Stromal cell of bone marrow (primary cell): ENCODE results near the gene NMNAT2.

ENCODE experiments used
- DNase-seq: peaks from one replicate; pipeline ENCODE4 v3.0.0-alpha.2; 2012; ENCODE audit warnings: low read depth

NMNAT2 gene

DNA sequence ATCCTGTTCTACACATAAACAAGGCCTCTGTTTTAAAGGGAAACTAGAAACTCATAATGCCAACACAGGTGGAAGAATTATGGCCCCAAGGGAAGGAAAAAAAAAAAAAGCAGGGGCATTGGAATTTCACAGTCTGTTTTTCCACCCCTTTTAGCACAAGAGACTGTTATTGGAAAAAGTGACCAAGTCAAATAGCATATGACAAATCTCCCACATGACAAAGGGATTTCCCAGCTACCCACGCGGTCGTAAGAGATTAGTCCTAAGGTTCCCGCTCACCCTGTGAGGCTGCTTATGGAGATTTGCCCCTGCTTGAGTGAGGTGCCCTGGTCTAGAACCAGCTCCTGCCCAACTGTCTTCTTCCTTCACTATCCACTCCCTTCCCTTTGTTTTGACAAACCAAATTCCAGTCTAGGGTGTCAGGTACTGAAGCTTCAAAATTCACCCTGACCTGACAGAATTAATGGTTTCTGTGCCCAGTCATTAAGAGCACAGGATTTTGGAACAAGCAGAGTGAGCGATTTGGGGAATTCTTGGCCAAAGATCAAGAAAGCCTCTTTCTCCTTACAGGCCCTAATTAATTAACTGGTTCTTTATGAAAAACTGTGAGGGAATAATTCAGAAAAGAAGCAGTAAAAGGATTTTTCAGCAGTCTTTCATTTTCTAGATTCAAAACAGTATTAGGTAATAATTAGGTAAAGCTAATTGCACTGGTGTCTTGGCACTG lies 107.3 kb downstream of the NMNAT2 start:
- DNase-seq = no peak

DNA sequence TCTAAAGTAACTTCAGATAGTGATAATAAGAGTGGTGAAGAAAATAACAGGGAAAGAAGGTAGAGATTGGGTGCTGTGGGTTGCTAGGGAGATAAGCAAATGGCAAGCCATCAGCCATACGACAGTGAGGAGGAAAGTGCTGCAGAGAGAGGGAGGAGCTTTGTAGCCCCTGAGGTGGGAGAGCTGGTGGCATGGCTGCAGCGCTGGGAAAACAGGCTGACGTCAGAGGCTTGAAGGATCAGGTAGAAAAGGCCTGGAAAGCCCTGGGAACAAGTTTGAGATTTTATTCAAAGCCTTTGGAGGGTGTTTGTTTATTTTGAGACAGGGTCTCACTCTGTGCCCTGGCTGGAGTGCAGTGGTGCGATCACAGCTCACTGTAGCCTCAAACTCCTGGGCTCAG lies 109.5 kb downstream of the NMNAT2 start:
- no peak for DNase-seq

DNA sequence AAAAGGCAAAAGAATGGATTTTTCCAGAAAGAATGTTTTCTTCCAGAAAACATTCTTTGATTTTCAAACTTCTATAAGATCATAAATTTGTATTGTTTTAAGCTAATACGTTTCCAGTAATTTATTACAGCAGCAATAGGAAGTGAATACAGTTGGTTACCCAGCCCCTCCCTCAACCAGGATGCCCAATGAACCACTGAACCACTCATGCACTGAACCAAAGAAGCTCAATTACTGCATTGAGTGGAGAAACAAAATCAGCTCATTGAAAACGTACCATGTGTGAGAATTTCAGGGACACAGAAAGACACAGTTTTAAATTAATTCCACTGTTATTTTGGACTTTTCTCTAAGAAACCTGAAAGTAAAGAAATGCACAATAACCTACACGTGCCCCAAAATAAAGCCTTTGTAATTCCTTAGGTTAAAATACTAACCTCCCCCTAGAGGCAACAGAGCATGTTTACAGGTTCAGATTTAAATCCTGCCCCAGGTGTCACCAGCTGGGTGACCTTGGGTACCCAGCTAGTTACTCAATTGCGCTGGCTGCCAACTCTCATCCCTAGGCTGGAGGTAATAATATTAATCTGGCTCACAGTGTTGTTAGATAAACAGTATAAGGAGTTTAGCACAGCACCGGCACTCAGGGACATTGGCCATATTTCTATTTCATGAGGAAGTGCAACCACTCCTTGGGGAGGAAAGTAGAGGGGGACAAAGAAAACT lies 111.7 kb downstream of the NMNAT2 start:
- no peak for DNase-seq

- DNase-seq = no peak
These were observed 113.6 kb downstream of the NMNAT2 start for GRCh38 chr1:183304440-183305107.

GRCh38 chr1:183303901-183304300 lies 114.3 kb downstream of the NMNAT2 start:
- DNase-seq = peak; percentile 44

GRCh38 chr1:183303323-183303645 lies 114.9 kb downstream of the NMNAT2 start:
- DNase-seq = no peak

GRCh38 chr1:183302452-183303322 lies 115.5 kb downstream of the NMNAT2 start:
- DNase-seq = no peak

DNA sequence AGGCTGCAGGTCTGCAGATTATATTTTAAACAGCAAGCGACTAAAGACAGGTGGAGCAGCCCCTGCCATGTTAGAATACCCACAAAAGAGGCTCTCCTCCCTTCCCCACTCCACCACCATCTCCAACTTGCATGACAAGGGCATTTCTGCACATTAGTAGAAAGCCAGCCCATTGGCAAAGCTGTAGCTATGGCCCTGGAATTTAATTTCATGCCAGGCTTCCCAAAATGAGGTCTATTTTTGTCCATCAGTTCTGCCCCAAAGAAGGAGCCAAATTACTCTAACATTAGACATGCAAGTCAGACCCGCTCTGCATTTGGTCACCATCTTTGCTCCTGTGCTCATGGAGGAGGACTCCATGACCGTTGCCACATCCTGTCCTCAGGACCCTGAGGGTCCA lies 116.9 kb downstream of the NMNAT2 start:
- DNase-seq = no peak

DNA sequence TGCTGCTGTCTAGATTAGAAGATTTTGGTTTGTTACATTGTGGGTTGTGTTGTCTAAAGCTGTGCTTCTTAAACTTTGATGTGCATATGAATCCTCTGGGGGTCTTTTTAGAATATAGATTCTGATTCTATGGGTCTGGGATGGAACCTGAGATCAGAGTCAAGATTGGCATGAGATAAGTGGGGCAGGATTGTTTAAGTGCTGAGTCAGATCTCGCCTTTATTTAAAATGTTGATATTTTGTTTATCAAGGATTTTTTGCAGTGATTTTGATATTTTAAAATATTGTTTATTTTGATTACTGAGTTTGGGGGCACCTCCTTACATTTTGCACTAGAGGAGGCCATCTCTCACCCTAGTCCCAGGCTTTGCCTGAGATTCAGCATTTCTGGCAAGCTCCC lies 117.4 kb downstream of the NMNAT2 start:
- no peak for DNase-seq

GRCh38 chr1:183300395-183300794 lies 117.8 kb downstream of the NMNAT2 start:
- DNase-seq = no peak

DNA sequence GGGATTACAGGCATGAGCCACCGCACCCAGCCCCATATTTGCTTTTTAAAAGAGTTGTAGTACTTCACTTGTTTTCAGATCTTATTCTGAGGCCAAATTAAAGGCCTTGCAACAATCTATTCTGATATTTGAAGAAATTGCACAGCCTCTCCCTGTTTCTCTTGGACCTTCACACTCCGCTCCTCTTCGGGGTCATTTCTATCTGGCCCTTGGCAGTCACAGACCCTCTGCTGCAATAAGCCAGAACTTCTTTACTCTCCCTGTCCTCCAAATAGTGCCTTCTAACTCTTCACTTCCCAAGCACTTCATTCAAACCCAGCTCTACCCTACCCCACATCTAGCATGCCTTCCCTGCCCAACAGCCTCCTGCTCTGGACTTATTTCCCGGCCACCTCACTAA lies 121.4 kb downstream of the NMNAT2 start:
- no peak for DNase-seq

DNA sequence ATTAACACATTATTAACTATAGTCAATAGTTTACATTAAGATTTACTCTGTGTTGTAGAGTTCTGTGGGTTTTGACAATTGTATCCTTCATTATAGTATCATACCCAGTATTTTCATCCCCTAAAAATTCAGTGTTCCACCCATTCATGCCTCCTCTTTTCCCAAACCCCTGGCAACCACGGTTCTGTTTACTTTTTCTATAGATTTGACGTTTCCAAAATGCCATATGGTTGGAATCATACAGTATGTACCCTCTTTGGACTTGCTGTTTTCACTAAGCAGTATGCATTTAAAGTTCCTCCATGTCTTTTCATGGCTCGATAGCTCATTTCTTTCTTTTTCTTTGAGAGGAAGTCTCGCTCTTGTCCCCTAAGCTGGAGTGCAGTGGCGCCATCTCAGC lies 122.7 kb downstream of the NMNAT2 start:
- no peak for DNase-seq

GRCh38 chr1:183293876-183294275 lies 124.3 kb downstream of the NMNAT2 start:
- DNase-seq = no peak

DNA sequence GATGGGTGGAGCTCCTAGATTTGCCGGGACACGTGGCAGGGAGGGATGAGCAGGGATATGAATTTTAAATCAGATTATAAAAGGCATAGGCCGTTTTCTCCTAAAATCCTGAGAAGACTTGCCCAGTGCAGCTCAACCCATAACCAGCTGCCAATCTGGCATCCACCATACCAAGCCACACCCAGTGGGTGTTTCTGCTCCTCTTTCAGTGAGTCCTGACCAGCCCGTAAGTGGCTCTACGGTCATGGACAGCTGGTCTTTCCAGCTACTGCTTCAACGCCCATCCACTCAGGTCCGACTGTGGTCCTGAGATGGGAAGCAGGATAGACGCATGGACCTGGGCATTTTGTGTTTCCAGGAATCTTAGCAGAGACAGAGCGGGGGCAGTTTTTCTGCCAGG lies 124.9 kb downstream of the NMNAT2 start:
- DNase-seq = no peak

- DNase-seq = peak; percentile 57
These were observed 126.2 kb downstream of the NMNAT2 start for GRCh38 chr1:183291802-183292514.

DNA sequence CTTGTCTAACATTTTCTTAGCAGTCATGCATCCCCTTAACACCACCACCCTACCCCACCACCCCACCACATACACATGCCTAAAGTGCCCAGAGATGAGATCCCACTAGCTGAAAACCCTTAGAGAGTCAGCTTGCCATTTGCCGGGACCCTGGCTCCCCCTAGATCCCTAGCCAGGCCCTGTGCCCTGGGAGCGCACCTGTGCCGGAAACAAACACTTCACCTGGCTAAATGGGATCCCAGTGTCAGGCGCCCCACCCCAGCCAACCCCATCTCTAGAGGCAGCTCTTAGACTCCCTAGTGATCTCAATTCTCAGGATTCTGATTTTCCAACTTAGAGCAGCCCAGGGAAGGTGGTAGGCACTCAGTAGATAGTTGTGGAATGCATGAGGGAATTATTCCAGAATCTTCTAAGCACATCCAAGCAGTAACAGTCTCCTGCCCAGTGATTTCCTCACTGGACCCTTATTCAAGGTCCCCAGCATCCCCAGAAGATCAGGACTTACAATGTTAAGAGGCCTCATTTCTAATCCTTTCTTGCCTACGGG lies 126.9 kb downstream of the NMNAT2 start:
- DNase-seq = no peak

- no peak for DNase-seq
These were observed 127.6 kb downstream of the NMNAT2 start for GRCh38 chr1:183290628-183291027.

GRCh38 chr1:183289051-183289496 lies 129.1 kb downstream of the NMNAT2 start:
- DNase-seq = no peak

GRCh38 chr1:183288583-183288982 lies 129.6 kb downstream of the NMNAT2 start:
- no peak for DNase-seq

DNA sequence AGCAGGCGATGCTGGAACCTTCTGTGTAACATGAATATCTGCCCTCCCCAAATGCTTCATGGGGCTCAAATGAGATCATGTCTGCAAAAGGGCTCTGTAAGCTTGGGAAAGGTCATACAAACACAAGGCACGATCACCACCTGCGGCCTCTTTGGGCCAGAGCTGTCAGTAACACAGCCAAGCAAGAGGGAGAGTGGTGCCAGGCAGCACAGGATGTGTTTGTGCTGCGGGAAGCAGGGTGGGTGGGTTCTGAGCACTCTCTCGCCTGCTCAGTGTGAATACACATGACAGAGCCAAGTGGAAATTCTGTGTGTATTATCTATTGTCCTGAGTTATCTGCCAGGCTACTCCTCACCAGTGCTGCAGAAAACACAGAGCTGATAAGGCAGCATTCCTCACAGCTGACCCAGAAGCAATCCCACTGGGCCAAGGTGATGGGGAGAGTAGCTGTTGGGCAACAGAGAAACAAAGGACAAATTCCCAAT lies 130.9 kb downstream of the NMNAT2 start:
- no peak for DNase-seq

- DNase-seq = no peak
These were observed 132.4 kb downstream of the NMNAT2 start for GRCh38 chr1:183285746-183286145.
